Chondrocyte (in vitro differentiated cells): ENCODE results near the gene SLC6A11. TPM values are rescaled to one million over a fixed set of nuclear protein-coding genes. Genes with fewer than 3 reads are reported as not detected.

Source experiments
- DNase-seq: peaks from one replicate; pipeline ENCODE4 v3.0.0; 2021; ENCODE audit warnings: mixed read lengths, low spot score
- H3K27ac Mint-ChIP-seq: one replicate; pipeline ENCODE4 v1.8.0; 2021; ENCODE audit warnings: mild to moderate bottlenecking, moderate library complexity, mixed read lengths; ENCODE audit not compliant: unreplicated experiment
- H3K27me3 Mint-ChIP-seq: 2 replicates; pipeline ENCODE4 v1.8.0; 2021; ENCODE audit warnings: low read depth, mixed read lengths
- H3K36me3 Mint-ChIP-seq: 2 replicates; pipeline ENCODE4 v1.8.0; 2021; ENCODE audit warnings: low read depth, mixed read lengths
- H3K4me1 Mint-ChIP-seq: 2 replicates; pipeline ENCODE4 v1.8.0; 2021; ENCODE audit warnings: low read depth, mild to moderate bottlenecking, mixed read lengths
- H3K4me3 Mint-ChIP-seq: one replicate; pipeline ENCODE4 v1.8.0; 2021; ENCODE audit warnings: mild to moderate bottlenecking, moderate library complexity, mixed read lengths; ENCODE audit not compliant: unreplicated experiment
- H3K9me3 Mint-ChIP-seq: 2 replicates; pipeline ENCODE4 v1.8.0; 2021; ENCODE audit warnings: low read depth, mixed read lengths
- total RNA-seq: library from RNA; stranded (reverse); gene quantifications from 3 replicates; pipeline ENCODE4 v1.2.1, GENCODE V29; 2021
- TF ChIP-seq, protein P1 (sequence below): fragments of 200-600 bp; sonication (generic); IDR thresholded peaks from 2 replicates; pipeline ENCODE4 v1.5.0; 2021; ENCODE audit warnings: antibody characterized with exemption, mild to moderate bottlenecking, moderate library complexity

Gene SLC6A11
- total RNA-seq, 1 donor from 2014 or later = not detected

DNA sequence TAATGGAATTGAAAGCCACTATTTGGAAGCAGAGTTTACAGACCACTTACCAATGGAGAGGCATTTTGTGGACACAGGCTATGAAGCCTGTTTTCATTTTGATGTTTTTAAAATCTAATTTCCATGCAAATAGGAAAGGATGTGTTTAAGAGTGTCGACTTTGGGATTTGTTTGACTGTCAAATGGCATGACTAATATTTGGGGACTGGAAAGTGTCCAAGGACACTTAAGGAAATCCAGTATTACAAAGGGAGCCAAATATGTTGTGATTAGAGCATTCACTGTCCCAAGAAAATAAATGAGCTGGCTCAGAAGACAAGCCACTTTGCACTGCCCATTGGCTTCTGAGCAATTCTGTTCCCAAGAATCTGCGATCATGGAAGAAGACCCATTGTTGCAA lies 34.0 kb upstream of the SLC6A11 start:
- TF ChIP-seq, protein P1, sequence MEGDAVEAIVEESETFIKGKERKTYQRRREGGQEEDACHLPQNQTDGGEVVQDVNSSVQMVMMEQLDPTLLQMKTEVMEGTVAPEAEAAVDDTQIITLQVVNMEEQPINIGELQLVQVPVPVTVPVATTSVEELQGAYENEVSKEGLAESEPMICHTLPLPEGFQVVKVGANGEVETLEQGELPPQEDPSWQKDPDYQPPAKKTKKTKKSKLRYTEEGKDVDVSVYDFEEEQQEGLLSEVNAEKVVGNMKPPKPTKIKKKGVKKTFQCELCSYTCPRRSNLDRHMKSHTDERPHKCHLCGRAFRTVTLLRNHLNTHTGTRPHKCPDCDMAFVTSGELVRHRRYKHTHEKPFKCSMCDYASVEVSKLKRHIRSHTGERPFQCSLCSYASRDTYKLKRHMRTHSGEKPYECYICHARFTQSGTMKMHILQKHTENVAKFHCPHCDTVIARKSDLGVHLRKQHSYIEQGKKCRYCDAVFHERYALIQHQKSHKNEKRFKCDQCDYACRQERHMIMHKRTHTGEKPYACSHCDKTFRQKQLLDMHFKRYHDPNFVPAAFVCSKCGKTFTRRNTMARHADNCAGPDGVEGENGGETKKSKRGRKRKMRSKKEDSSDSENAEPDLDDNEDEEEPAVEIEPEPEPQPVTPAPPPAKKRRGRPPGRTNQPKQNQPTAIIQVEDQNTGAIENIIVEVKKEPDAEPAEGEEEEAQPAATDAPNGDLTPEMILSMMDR = no peak
- Mint-ChIP-seq H3K4me3 (no peak overlapping the region), H3K36me3 (no peaks in the 10 kb centered on the region), H3K27ac (no peak overlapping the region), H3K4me1 (no peaks in the 10 kb centered on the region), H3K27me3 (peaks cover 27% of the 10 kb centered on the region), H3K9me3 (peaks cover 2% of the 10 kb centered on the region)
- no peak for DNase-seq

DNA sequence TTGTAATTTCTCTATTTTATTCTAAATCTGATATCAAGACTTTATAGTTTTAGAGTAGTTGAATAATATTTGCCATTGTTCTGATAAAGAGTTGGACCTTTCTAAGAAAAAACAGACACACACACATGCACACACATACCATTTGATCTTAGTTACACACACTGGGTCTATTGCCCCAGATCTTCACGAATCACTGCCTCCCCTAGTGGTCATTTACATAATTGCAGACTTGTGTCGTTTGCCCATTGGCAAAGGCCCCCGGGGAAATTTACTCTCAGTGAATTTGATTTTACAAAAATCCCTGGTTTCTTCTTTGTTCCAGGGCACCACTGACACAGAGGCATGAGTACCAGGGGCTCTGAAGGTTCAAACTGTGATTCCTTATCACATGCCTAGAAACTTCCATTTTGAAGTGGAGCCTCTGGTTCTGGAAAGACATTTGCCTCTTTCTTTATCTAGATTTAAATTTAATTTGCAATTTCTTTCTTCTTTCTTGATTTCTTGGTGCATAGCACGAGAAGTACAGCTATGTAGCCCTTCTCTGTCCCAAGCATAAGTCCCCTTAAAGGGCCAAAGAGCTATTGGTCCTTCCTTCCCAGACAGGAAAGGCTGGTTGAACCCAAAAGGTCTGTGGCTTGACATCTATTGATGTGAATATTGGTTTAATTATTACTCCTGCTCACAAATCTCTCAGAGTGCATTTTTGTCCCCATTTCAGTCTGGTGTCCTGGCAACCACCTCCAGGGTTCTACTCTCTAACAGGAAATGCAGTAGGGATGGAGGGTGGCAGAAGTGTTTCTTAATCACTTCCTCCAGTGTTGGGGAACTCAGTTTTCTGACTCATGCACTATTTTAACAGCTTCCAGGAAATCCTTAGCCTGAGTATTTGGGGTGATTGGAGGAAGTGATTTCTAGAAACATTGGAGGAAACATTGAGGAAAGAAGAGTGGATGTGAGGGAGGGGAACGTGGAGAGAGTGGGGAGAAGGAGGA lies 32.4 kb upstream of the SLC6A11 start:
- TF ChIP-seq, protein P1 = peak; percentile 78
- Mint-ChIP-seq H3K4me3 (no peak overlapping the region), H3K27ac (no peak overlapping the region), H3K4me1 (no peaks in the 10 kb centered on the region), H3K9me3 (peaks cover 2% of the 10 kb centered on the region), H3K36me3 (no peaks in the 10 kb centered on the region), H3K27me3 (peaks cover 37% of the 10 kb centered on the region)
- DNase-seq = no peak

DNA sequence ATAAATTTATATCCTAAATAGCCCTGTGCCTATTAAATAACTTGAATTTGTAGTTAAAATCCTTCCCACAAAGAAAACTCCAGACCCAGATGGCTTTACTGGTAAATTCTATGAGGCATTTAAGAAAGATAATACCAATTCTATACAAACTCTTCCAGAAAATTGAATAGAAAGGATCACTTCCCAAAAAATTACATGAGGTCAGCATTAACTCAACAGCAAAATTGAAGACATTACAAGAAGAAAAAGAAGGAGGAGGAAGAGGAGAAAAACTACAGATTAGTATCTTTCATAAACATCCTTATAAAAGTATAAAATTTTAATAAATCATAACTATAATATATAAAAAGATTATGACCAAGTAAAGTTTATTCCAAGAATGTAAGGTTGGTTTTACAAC lies 29.4 kb upstream of the SLC6A11 start:
- Mint-ChIP-seq H3K27me3 (peaks cover 41% of the 10 kb centered on the region), H3K27ac (no peak overlapping the region)

DNA sequence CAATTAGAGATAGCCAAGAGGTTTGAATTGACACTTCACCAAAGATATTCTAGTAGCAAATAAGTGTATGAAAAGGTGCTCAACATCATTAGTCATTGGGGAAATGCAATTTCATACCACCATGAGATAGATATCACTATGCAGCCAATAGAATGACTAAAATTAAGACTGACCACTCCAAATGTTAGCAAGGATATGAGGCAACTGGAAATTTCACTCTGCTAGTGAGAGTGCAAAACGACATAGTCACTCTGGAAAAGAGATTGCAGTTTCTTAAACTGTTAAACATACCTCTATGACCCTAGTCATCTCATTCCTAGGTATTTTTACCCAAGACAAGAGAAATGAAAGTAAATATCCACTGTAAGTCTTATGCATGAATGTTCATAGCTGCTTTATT lies 27.6 kb upstream of the SLC6A11 start:
- TF ChIP-seq, protein P1 = no peak
- DNase-seq = no peak
- Mint-ChIP-seq H3K27me3 (peaks cover 53% of the 10 kb centered on the region), H3K36me3 (no peaks in the 10 kb centered on the region), H3K4me1 (no peaks in the 10 kb centered on the region), H3K4me3 (no peak overlapping the region), H3K27ac (no peak overlapping the region), H3K9me3 (peaks cover 6% of the 10 kb centered on the region)

More for the DNA sequence above, 29.4 kb upstream of the SLC6A11 start:
- no peak overlapping the region for H3K4me3 Mint-ChIP-seq
- no peaks in the 10 kb centered on the region for H3K4me1 Mint-ChIP-seq
- peaks cover 6% of the 10 kb centered on the region for H3K9me3 Mint-ChIP-seq
- TF ChIP-seq, protein P1 = no peak
- DNase-seq = no peak
- H3K36me3 Mint-ChIP-seq = no peaks in the 10 kb centered on the region

DNA sequence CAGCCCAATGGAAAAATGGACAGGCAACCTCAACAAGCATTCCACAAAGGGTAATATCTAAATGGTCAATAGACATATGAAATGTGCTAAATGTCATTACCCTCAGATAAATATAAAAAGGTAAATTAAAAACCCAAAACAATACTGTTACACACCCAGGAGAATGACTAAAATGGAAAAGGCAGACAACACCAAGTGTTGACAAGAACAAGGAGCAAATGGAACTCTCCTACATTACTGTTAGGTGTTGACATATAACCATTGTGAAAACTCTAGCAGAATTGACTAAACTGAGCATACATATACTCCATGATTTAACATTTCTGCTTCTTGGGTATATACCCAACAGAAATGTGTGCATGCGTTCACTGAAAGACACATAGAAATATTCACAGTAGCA lies 25.3 kb upstream of the SLC6A11 start:
- Mint-ChIP-seq H3K4me1 (no peaks in the 10 kb centered on the region), H3K4me3 (no peak overlapping the region), H3K27me3 (peaks cover 55% of the 10 kb centered on the region), H3K36me3 (no peaks in the 10 kb centered on the region), H3K9me3 (peaks cover 6% of the 10 kb centered on the region), H3K27ac (no peak overlapping the region)
- no peak for DNase-seq
- TF ChIP-seq, protein P1 = no peak
